A673 (cell line): ENCODE measurements around the gene BTBD9.

ENCODE experiments used
- CTCF ChIP-seq: fragments of 300-800, 200-600 bp; sonication (generic); conservative IDR thresholded peaks from 2 replicates; pipeline ENCODE4 v1.5.1; 2017; ENCODE audit warnings: low read depth, mild to moderate bottlenecking, antibody characterized with exemption, low read length, moderate library complexity, mixed read lengths
- EZH2 ChIP-seq: fragments of 200-600 bp; sonication (generic); IDR thresholded peaks from 2 replicates; pipeline ENCODE4 v1.6.1; 2017; ENCODE audit warnings: borderline replicate concordance, low read depth, mild to moderate bottlenecking, mixed read lengths, antibody characterized with exemption, low read length; ENCODE audit not compliant: poor library complexity, severe bottlenecking

DNA sequence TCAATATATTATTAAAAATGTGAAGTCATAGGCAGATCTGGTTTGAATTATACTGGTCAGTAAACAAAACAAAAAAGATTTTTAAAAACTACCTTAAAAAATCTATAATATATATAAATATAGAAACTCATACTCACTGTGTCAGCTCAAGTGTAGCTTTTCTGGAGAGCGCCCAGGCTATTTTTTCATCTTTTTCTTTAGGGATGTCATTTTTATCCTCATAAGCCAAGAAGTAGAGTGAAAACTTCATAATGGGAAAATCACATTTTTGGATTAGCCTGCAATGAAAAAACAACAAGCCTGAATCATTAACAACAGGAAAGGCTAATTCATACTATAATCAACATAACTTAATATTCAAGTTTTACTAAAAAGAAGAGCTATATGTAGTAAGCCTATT, 44.5 kb upstream of the BTBD9 start:
- TF ChIP-seq CTCF (no peak), EZH2 (no peak)
